ENCODE data around the gene FCAMR. TPM values are rescaled to one million over a fixed set of nuclear protein-coding genes. Genes with fewer than 3 reads are reported as not detected.
"Not testable (repeated sequence)": the region's sequence is repeated elsewhere in the genome, so short reads cannot be mapped to it uniquely, and the experiment has no call there.

The FCAMR gene
- total RNA-seq, 4 donors from 2014 or later, result not detected

GRCh38 chr1:206926286-206926685, 44.0 kb downstream of the FCAMR start:
- no peak overlapping the region for H3K4me3 ChIP-seq (replicated peaks in 1 of 3)
- no peak for TF ChIP-seq CTCF (IDR thresholded peaks at IDR 0.05)
- intact Hi-C loops (cut with DNase I), result no loop called here
- H3K27me3 ChIP-seq, result no peaks in the 10 kb centered on the region
- no peaks in the 10 kb centered on the region for H3K36me3 ChIP-seq
- 79 to 80% methylated on average over 2 of the region's 2 CpGs for WGBS, 2 donors
- no peak overlapping the region for H3K27ac ChIP-seq
- DNase-seq, result no peak
- H3K9me3 ChIP-seq, result no peaks in the 10 kb centered on the region
- H3K4me1 ChIP-seq, result no peaks in the 10 kb centered on the region

GRCh38 chr1:206925106-206925736, 45.0 kb downstream of the FCAMR start:
- no peak for DNase-seq
- intact Hi-C loops (cut with DNase I), result no loop called here
- no peak overlapping the region for H3K4me3 ChIP-seq (replicated peaks in 1 of 3)
- no peak overlapping the region for H3K27ac ChIP-seq
- H3K36me3 ChIP-seq, result no peaks in the 10 kb centered on the region
- H3K27me3 ChIP-seq, result no peaks in the 10 kb centered on the region
- no peaks in the 10 kb centered on the region for H3K9me3 ChIP-seq
- H3K4me1 ChIP-seq, result no peaks in the 10 kb centered on the region
- TF ChIP-seq CTCF (IDR thresholded peaks at IDR 0.05), result no peak
- TF ChIP-seq POLR2A (IDR thresholded peaks at IDR 0.05), result no peak
- 81 to 84% methylated on average over 11 of the region's 11 CpGs for WGBS, 2 donors

- intact Hi-C loops (cut with DNase I), result no loop called here
- TF ChIP-seq POLR2A (IDR thresholded peaks at IDR 0.05) (no peak), CTCF (IDR thresholded peaks at IDR 0.05) (no peak)
- H3K27ac ChIP-seq, result no peak overlapping the region
These were observed 45.6 kb downstream of the FCAMR start for GRCh38 chr1:206924592-206925105.

GRCh38 chr1:206923961-206924557, 46.2 kb downstream of the FCAMR start:
- H3K9me3 ChIP-seq; H3K36me3 ChIP-seq; H3K4me3 ChIP-seq (replicated peaks in 1 of 3); DNase-seq; H3K4me1 ChIP-seq; H3K27ac ChIP-seq; intact Hi-C loops (cut with DNase I); H3K27me3 ChIP-seq: not testable (repeated sequence)
- 83 to 85% methylated on average over 4 of the region's 4 CpGs for WGBS, 2 donors

More at GRCh38 chr1:206924592-206925105, 45.6 kb downstream of the FCAMR start:
- Histone ChIP-seq H3K4me3 (replicated peaks in 1 of 3) (no peak overlapping the region), H3K27me3 (no peaks in the 10 kb centered on the region), H3K36me3 (no peaks in the 10 kb centered on the region), H3K4me1 (no peaks in the 10 kb centered on the region), H3K9me3 (no peaks in the 10 kb centered on the region)
- DNase-seq, result no peak
- 72 to 80% methylated on average over 8 of the region's 8 CpGs for WGBS, 2 donors

- intact Hi-C loops (cut with DNase I), result no loop called here
- Histone ChIP-seq H3K4me3 (replicated peaks in 1 of 3) (no peak overlapping the region), H3K36me3 (no peaks in the 10 kb centered on the region), H3K27ac (no peak overlapping the region), H3K27me3 (no peaks in the 10 kb centered on the region), H3K9me3 (no peaks in the 10 kb centered on the region), H3K4me1 (no peaks in the 10 kb centered on the region)
- TF ChIP-seq CTCF (IDR thresholded peaks at IDR 0.05), result no peak
- TF ChIP-seq POLR2A (IDR thresholded peaks at IDR 0.05), result no peak
- WGBS, 2 donors, result 61 to 80% methylated on average over 11 to 12 of the region's 12 CpGs
- DNase-seq, result peak in 1 of 2 donors; percentile 22
These were observed 47.0 kb downstream of the FCAMR start for GRCh38 chr1:206923009-206923960.
